Measurements from ENCODE around the gene CABLES1. TPM values are rescaled to one million over a fixed set of nuclear protein-coding genes. Genes with fewer than 3 reads are reported as not detected.

Gene CABLES1
- polyA plus RNA-seq, 1 of the 3 experiments (the other 2 are of a cell fraction), result 2.2 TPM

- WGBS (ENCODE audit: low lambda C conversion rate), result 88% methylated on average over 9 of the region's 9 CpGs
- H3K9me2 ChIP-seq, result no peaks in the 10 kb centered on the region
- H3K79me2 ChIP-seq (ENCODE audit: insufficient read depth), result no peaks in the 10 kb centered on the region
- peaks cover 14% of the 10 kb centered on the region for H3F3A ChIP-seq (replicated peaks; ENCODE audit: insufficient read depth)
- no peaks in the 10 kb centered on the region for H4K20me1 ChIP-seq (ENCODE audit: insufficient read depth)
- H3K9ac ChIP-seq, result no peak overlapping the region
- H3K27me3 ChIP-seq (ENCODE audit: insufficient read depth), result no peaks in the 10 kb centered on the region
- peaks cover 24 to 25% of the 10 kb centered on the region in 2 experiments for H3K4me1 ChIP-seq (ENCODE audit: control insufficient read depth in 1 of 2, insufficient read depth in 2 of 2, low read depth in 1 of 2, low read length in 1 of 2)
- TF ChIP-seq JUND (IDR thresholded peaks at IDR 0.05) (no peak), GABPA (IDR thresholded peaks at IDR 0.05; ENCODE audit: low read depth) (no peak), REST (IDR thresholded peaks at IDR 0.05; ENCODE audit: low read depth, low read length) (no peak), TCF12 (IDR thresholded peaks at IDR 0.05) (no peak), CTCF (IDR thresholded peaks at IDR 0.05) (no peak), NRF1 (IDR thresholded peaks at IDR 0.05; ENCODE audit: low read depth, low read length) (no peak), MXI1 (IDR thresholded peaks at IDR 0.05; ENCODE audit: low read depth, low read length) (no peak)
- no peaks in the 10 kb centered on the region for H3K36me3 ChIP-seq (replicated peaks in 1 of 2; ENCODE audit: control insufficient read depth in 1 of 2, insufficient read depth in 2 of 2, low read length in 1 of 2)
- no peak overlapping the region for H3K4me3 ChIP-seq (ENCODE audit: low read depth in 2 of 2, low read length in 1 of 2)
- POLR2A ChIA-PET, result no interaction called here
- no peak for DNase-seq
- no peak overlapping the region for H2AFZ ChIP-seq (ENCODE audit: low read depth)
- CTCF ChIA-PET, result interaction anchor here (1.4 kb wide), 1 partner anchor 9 kb away, joined by 3 read pairs; no protein-coding TSS in a partner anchor
- H3K27ac ChIP-seq (ENCODE audit: low read depth in 2 of 2, low read length in 1 of 2), result no peak overlapping the region
- H3K9me3 ChIP-seq, result no peaks in the 10 kb centered on the region
- no peak overlapping the region for H3K4me2 ChIP-seq
These were observed 128.4 kb downstream of the CABLES1 start for GRCh38 chr18:23263551-23264235.

GRCh38 chr18:23265682-23266399 is 130.6 kb downstream of the CABLES1 start:
- POLR2A ChIA-PET, result no interaction called here
- WGBS (ENCODE audit: low lambda C conversion rate), result 78% methylated on average over 7 of the region's 7 CpGs

More at GRCh38 chr18:23265682-23266399, 130.6 kb downstream of the CABLES1 start:
- Histone ChIP-seq H3K79me2 (ENCODE audit: insufficient read depth) (no peaks in the 10 kb centered on the region), H3K36me3 (replicated peaks in 1 of 2; ENCODE audit: control insufficient read depth in 1 of 2, insufficient read depth in 2 of 2, low read length in 1 of 2) (peaks cover 0 to 5% of the 10 kb centered on the region in 2 experiments), H3K9me3 (no peaks in the 10 kb centered on the region), H3K9ac (no peak overlapping the region), H3K9me2 (no peaks in the 10 kb centered on the region), H3K27me3 (ENCODE audit: insufficient read depth) (no peaks in the 10 kb centered on the region), H3K4me1 (ENCODE audit: control insufficient read depth in 1 of 2, insufficient read depth in 2 of 2, low read depth in 1 of 2, low read length in 1 of 2) (peaks cover 2 to 3% of the 10 kb centered on the region in 2 experiments; a peak in 2 of 4 replicates), H4K20me1 (ENCODE audit: insufficient read depth) (no peaks in the 10 kb centered on the region), H3K4me3 (ENCODE audit: low read depth in 2 of 2, low read length in 1 of 2) (no peak overlapping the region), H3K27ac (ENCODE audit: low read depth in 2 of 2, low read length in 1 of 2) (no peak overlapping the region), H3K4me2 (no peak overlapping the region), H2AFZ (ENCODE audit: low read depth) (no peak overlapping the region), H3F3A (replicated peaks; ENCODE audit: insufficient read depth) (peaks cover 3% of the 10 kb centered on the region)
- CTCF ChIA-PET, result no interaction called here
- TF ChIP-seq SIN3A (IDR thresholded peaks at IDR 0.05; ENCODE audit: borderline replicate concordance, low read depth, low read length) (no peak), CTCF (IDR thresholded peaks at IDR 0.05) (no peak), TCF12 (IDR thresholded peaks at IDR 0.05) (no peak)
- DNase-seq, result no peak
